ELF-1 (cell line): Measurements from ENCODE around the gene TNFSF13B.
"Not testable (repeated sequence)": the region's sequence is repeated elsewhere in the genome, so short reads cannot be mapped to it uniquely, and the experiment has no call there.

Experiments used
- DNase-seq: peaks from one replicate; pipeline ENCODE4 v3.0.0-alpha.2; 2016; ENCODE audit warnings: low read depth, low spot score

TNFSF13B gene

GRCh38 chr13:108281901-108282300 is 12.4 kb downstream of the TNFSF13B start:
- DNase-seq, result no peak

- DNase-seq, result no peak
Measured at GRCh38 chr13:108283110-108283509, 13.6 kb downstream of the TNFSF13B start.

GRCh38 chr13:108288741-108289140 is 19.2 kb downstream of the TNFSF13B start:
- no peak for DNase-seq

- DNase-seq, result no peak
Measured at GRCh38 chr13:108289819-108290218, 20.3 kb downstream of the TNFSF13B start.

GRCh38 chr13:108297114-108297513 is 27.6 kb downstream of the TNFSF13B start:
- no peak for DNase-seq

- DNase-seq, result no peak
Measured at GRCh38 chr13:108302279-108302678, 32.8 kb downstream of the TNFSF13B start.

- DNase-seq, result no peak
Measured at GRCh38 chr13:108304170-108305016, 34.9 kb downstream of the TNFSF13B start.

- no peak for DNase-seq
Measured at GRCh38 chr13:108305655-108306054, 36.1 kb downstream of the TNFSF13B start.

GRCh38 chr13:108306860-108307259 is 37.3 kb downstream of the TNFSF13B start:
- DNase-seq, result no peak

GRCh38 chr13:108311596-108311995 is 42.1 kb downstream of the TNFSF13B start:
- not testable (repeated sequence) for DNase-seq

- DNase-seq, result no peak
Measured at GRCh38 chr13:108313382-108313781, 43.9 kb downstream of the TNFSF13B start.

- no peak for DNase-seq
Measured at GRCh38 chr13:108315273-108315672, 45.8 kb downstream of the TNFSF13B start.

GRCh38 chr13:108315991-108316390 is 46.5 kb downstream of the TNFSF13B start:
- no peak for DNase-seq

- no peak for DNase-seq
Measured at GRCh38 chr13:108316413-108316812, 46.9 kb downstream of the TNFSF13B start.

- DNase-seq, result no peak
Measured at GRCh38 chr13:108322206-108322824, 52.8 kb downstream of the TNFSF13B start.

GRCh38 chr13:108323031-108323430 is 53.5 kb downstream of the TNFSF13B start:
- DNase-seq, result no peak

- DNase-seq, result no peak
Measured at GRCh38 chr13:108325863-108326262, 56.3 kb downstream of the TNFSF13B start.

- no peak for DNase-seq
Measured at GRCh38 chr13:108326309-108326708, 56.8 kb downstream of the TNFSF13B start.

GRCh38 chr13:108328848-108329247 is 59.3 kb downstream of the TNFSF13B start:
- DNase-seq, result no peak

- DNase-seq, result no peak
Measured at GRCh38 chr13:108332791-108333190, 63.3 kb downstream of the TNFSF13B start.

GRCh38 chr13:108342369-108343289 is 73.1 kb downstream of the TNFSF13B start:
- DNase-seq, result no peak

GRCh38 chr13:108345016-108345415 is 75.5 kb downstream of the TNFSF13B start:
- no peak for DNase-seq
